Inflammatory macrophage treated with lipopolysaccharide for 4 hours (primary cell): ENCODE results near the gene EIF3L.

Experiments
- DNase-seq: peaks from one replicate; pipeline ENCODE4 v3.0.0-alpha.2; 2020

Gene EIF3L

GRCh38 chr22:37930270-37930951, 81.2 kb downstream of the EIF3L start:
- no peak for DNase-seq

GRCh38 chr22:37930952-37931440, 81.8 kb downstream of the EIF3L start:
- no peak for DNase-seq

- DNase-seq, result no peak
These were observed 82.7 kb downstream of the EIF3L start for GRCh38 chr22:37931893-37932389.

- no peak for DNase-seq
These were observed 83.2 kb downstream of the EIF3L start for GRCh38 chr22:37932401-37932800.

- no peak for DNase-seq
These were observed 83.8 kb downstream of the EIF3L start for GRCh38 chr22:37932821-37933578.

GRCh38 chr22:37933711-37934376, 84.6 kb downstream of the EIF3L start:
- peak; percentile 92 for DNase-seq
